Spleen (tissue), 11 donors: Measurements from ENCODE around the gene KCNB1. TPM values are rescaled to one million over a fixed set of nuclear protein-coding genes. Genes with fewer than 3 reads are reported as not detected.

Experiments
- DNase-seq: peaks from one replicate; pipeline ENCODE4 v3.0.0-alpha.2; 2020
- H3K27ac ChIP-seq, 8 donors: fragments of 200-600 bp; sonication (generic) in 7 of 8; 1 replicate in 4 of 8; 2 replicates in 4 of 8; pipeline versions ENCODE4 v1.5.0 to v1.8.0; 2016 to 2021; ENCODE audit warnings: inconsistent platforms in 4 of 8, mild to moderate bottlenecking in 4 of 8, moderate library complexity in 1 of 8
- H3K27me3 ChIP-seq, 7 donors: fragments of 200-600 bp; sonication (generic) in 6 of 7; replicated peaks in 1 of 7; 1 replicate in 4 of 7; 2 replicates in 3 of 7; pipeline versions ENCODE4 v1.5.0 to v1.8.0; 2016 to 2021; ENCODE audit warnings: inconsistent platforms in 3 of 7, mild to moderate bottlenecking in 1 of 7
- H3K36me3 ChIP-seq, 6 donors: fragments of 200-600 bp; sonication (generic) in 5 of 6; 1 replicate in 4 of 6; 2 replicates in 2 of 6; pipeline versions ENCODE4 v1.5.0 to v1.8.0; 2016 to 2021; ENCODE audit warnings: inconsistent platforms in 2 of 6
- H3K4me1 ChIP-seq, 6 donors: fragments of 200-600 bp; sonication (generic) in 5 of 6; 1 replicate in 3 of 6; 2 replicates in 3 of 6; pipeline versions ENCODE4 v1.5.0 to v1.8.0; 2016 to 2021; ENCODE audit warnings: inconsistent platforms in 3 of 6
- H3K4me3 ChIP-seq, 8 donors: fragments of 200-600 bp; sonication (generic) in 7 of 8; 1 replicate in 4 of 8; 2 replicates in 4 of 8; pipeline versions ENCODE4 v1.5.0 to v1.8.0; 2016 to 2021; ENCODE audit warnings: inconsistent platforms in 4 of 8, mild to moderate bottlenecking in 4 of 8, moderate library complexity in 2 of 8
- H3K9me3 ChIP-seq, 8 donors: fragments of 200-600 bp; sonication (generic) in 7 of 8; 1 replicate in 4 of 8; 2 replicates in 4 of 8; pipeline versions ENCODE4 v1.5.0 to v1.8.0; 2016 to 2021; ENCODE audit warnings: inconsistent platforms in 4 of 8
- POLR2A ChIP-seq, 3 donors: fragments of 450-650 bp; IDR thresholded peaks; one replicate each; pipeline ENCODE4 v1.5.1; 2017; ENCODE audit warnings: antibody characterized with exemption in 3 of 3, mild to moderate bottlenecking in 1 of 3
- POLR2AphosphoS5 ChIP-seq, 3 donors: sonication (generic); formaldehyde crosslinking; IDR thresholded peaks; one replicate each; pipeline ENCODE4 v1.5.1; 2017; ENCODE audit warnings: antibody characterized with exemption in 3 of 3
- WGBS, 5 donors: extraction: QIAGEN DNeasy Blood & Tissue Kit in 3 of 5; methylation state at CpG; one replicate each; pipeline versions ENCODE4 v1.1.5 to v1.1.7; 2013 to 2018; 5-methylcytosine and 5-hydroxymethylcytosine counted together
- intact Hi-C: fragments of 100-400 bp; cut with DNase I; formaldehyde crosslinking; loops from one replicate; pipeline ENCODE4 v1.15.0; 2023; ENCODE audit warnings: low total_unique reads
- polyA plus RNA-seq, 3 donors: library from polyadenylated mRNA; stranded (reverse); fragments of 200-250 nt; gene quantifications; one replicate each; pipeline ENCODE4 v1.2.1, GENCODE V29; 2013
- total RNA-seq, 7 donors: library from RNA; depleted of rRNA in 3 of 7; stranded (reverse); fragments of >200 nt in 3 of 7; fragmentation: NEBNext Ultra II Directional in 4 of 7; extraction: Animal tissue kit (Norgen Biotek cat#: 25700) in 4 of 7; gene quantifications; one replicate each; pipeline versions ENCODE4 v1.1.0 to v1.2.1, GENCODE V29; 2016 to 2021
- TF ChIP-seq, protein P1 (sequence below), 11 experiments: fragments of 200-600 bp in 7 of 11; fragments of 450-650 bp in 4 of 11; sonication (generic) in 4 of 11; IDR thresholded peaks in 8 of 11; conservative IDR thresholded peaks in 3 of 11; 1 replicate in 7 of 11; 2 replicates in 4 of 11; pipeline versions ENCODE4 v1.4.0 to v1.8.0; 2016 to 2021; ENCODE audit warnings: antibody characterized with exemption in 11 of 11, inconsistent platforms in 4 of 11, mild to moderate bottlenecking in 1 of 11
- donor health status: healthy with polysubstance abuse.
- donor health status: DM: no; HTN: no; CAD: no; lungs with moderate emphysema.
- donor health status: DM: no; HTN: no; CAD: no.
- donor health status: Bipolar disorder and iron deficiency.
- donor health status: healthy.
- donor health status: DM: no; HTN: no; CAD: no.
- donor health status: DM: yes; HTN: yes; CAD: no.

The KCNB1 gene
- total and polyA plus RNA-seq, 10 donors: 0.02 to 3.2 (median 0.51) TPM

DNA sequence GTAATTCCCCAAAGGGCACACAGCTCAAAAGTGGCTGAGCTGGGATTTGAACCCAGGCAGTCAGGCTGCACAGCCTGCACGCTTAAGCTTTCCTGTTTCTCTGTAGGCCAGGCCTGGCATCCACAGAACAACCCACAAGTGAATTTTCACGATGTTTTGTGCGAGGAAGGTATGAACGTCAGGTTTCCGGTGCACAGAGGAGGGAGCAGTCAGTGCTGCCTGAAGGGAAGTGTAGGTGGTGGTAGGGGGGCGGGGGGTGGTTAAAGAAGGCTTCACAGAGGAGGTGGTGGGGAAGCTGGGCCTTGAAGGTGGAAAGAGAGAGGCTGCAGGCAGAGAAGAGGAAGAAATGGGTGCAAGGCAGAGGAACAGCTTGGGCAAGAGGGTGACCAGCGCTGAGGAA is 14.1 kb downstream of the KCNB1 start:
- H3K36me3 ChIP-seq: no peaks in the 10 kb centered on the region
- TF ChIP-seq POLR2AphosphoS5 (IDR thresholded peaks at IDR 0.05) (no peak), POLR2A (IDR thresholded peaks at IDR 0.05) (no peak)
- DNase-seq: no peak
- H3K4me3 ChIP-seq: no peak overlapping the region
- no peaks in the 10 kb centered on the region for H3K9me3 ChIP-seq
- no peak overlapping the region for H3K27ac ChIP-seq
- intact Hi-C loops: no loop called here
- no peaks in the 10 kb centered on the region for H3K4me1 ChIP-seq
- peaks cover 0 to 41% (median 0%) of the 10 kb centered on the region in 7 donors for H3K27me3 ChIP-seq
- 50 to 66% (median 66%) methylated on average over 7 of the region's 7 CpGs for WGBS, 5 donors

DNA sequence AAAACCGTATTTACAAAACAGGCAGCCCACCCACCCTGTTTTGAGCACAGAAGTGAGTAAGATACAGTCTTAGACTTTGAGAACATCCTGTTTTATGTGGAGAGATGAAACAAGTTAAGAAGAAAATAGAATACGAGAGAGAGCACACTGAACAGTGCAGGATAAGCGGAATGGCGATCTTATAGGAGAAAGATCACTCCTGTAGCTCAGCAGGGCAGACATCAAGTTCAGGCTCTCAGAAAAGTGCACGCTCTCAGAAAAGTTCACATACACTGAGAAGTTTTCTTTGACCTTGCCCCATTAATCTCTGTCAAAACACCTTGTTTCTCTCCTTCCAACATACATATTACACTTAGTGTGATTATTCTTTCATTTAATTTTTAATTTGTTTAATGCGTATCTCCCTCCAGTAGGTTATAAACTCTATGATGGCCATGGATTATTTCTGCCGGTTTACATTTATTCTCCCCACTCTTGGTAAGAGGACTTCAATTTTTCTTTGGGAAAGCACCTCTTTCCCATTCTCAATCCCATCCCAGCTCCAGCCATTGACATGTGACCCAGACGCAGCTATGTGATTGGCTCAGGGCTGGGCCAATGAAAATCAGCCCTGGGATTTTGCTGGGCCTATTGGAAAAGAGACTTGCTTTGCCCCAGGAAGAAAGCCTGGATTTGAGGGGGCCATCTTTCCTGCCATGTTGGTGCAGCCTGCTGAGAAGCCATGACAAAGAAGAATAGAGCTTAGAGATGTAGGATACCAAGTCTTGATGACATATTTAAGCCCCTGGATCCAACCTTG is 16.2 kb downstream of the KCNB1 start:
- WGBS, 5 donors: 88 to 93% (median 92%) methylated on average over 8 of the region's 8 CpGs

DNA sequence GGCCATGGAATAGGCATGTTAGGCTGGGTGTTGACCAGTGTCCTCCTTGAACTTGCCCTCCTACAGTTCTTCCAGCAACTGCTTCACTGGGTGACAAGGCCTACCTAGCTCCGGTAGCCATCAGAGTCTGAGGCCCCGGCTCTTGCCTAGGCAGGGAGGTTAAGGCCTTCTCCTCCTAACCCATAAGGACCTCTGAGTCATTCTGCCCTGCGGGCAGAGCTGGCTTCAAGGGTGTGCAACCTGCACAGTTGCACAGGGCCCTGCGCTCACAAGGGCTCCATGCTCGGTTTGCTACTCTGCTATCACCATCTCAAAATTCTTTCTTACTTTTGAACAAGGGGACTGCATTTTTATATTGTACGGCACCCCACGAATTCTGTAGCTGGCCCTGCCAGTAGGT is 17.9 kb downstream of the KCNB1 start:
- H3K4me3 ChIP-seq: no peak overlapping the region
- no peaks in the 10 kb centered on the region for H3K9me3 ChIP-seq
- H3K4me1 ChIP-seq: no peaks in the 10 kb centered on the region
- H3K36me3 ChIP-seq: no peaks in the 10 kb centered on the region
- DNase-seq: no peak
- intact Hi-C loops: no loop called here
- H3K27me3 ChIP-seq: peaks cover 0 to 26% (median 0%) of the 10 kb centered on the region in 7 donors
- TF ChIP-seq POLR2A (IDR thresholded peaks at IDR 0.05) (no peak), POLR2AphosphoS5 (IDR thresholded peaks at IDR 0.05) (no peak)
- TF ChIP-seq, protein P1, sequence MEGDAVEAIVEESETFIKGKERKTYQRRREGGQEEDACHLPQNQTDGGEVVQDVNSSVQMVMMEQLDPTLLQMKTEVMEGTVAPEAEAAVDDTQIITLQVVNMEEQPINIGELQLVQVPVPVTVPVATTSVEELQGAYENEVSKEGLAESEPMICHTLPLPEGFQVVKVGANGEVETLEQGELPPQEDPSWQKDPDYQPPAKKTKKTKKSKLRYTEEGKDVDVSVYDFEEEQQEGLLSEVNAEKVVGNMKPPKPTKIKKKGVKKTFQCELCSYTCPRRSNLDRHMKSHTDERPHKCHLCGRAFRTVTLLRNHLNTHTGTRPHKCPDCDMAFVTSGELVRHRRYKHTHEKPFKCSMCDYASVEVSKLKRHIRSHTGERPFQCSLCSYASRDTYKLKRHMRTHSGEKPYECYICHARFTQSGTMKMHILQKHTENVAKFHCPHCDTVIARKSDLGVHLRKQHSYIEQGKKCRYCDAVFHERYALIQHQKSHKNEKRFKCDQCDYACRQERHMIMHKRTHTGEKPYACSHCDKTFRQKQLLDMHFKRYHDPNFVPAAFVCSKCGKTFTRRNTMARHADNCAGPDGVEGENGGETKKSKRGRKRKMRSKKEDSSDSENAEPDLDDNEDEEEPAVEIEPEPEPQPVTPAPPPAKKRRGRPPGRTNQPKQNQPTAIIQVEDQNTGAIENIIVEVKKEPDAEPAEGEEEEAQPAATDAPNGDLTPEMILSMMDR (IDR thresholded peaks at IDR 0.05 in 8 of 11, conservative IDR thresholded peaks at IDR 0.05 in 3 of 11): no peak
- no peak overlapping the region for H3K27ac ChIP-seq
- WGBS, 5 donors: 90 to 93% (median 92%) methylated on average over 7 of the region's 7 CpGs

More for the DNA sequence above, 16.2 kb downstream of the KCNB1 start:
- Histone ChIP-seq H3K9me3 (no peaks in the 10 kb centered on the region), H3K4me3 (no peak overlapping the region), H3K27me3 (peaks cover 0 to 37% (median 0%) of the 10 kb centered on the region in 7 donors), H3K4me1 (no peaks in the 10 kb centered on the region), H3K27ac (no peak overlapping the region), H3K36me3 (no peaks in the 10 kb centered on the region)
- intact Hi-C loops: no loop called here
- no peak for DNase-seq
- TF ChIP-seq POLR2A (IDR thresholded peaks at IDR 0.05) (no peak), POLR2AphosphoS5 (IDR thresholded peaks at IDR 0.05) (no peak)
- TF ChIP-seq, protein P1 (IDR thresholded peaks at IDR 0.05 in 8 of 11, conservative IDR thresholded peaks at IDR 0.05 in 3 of 11): no peak

DNA sequence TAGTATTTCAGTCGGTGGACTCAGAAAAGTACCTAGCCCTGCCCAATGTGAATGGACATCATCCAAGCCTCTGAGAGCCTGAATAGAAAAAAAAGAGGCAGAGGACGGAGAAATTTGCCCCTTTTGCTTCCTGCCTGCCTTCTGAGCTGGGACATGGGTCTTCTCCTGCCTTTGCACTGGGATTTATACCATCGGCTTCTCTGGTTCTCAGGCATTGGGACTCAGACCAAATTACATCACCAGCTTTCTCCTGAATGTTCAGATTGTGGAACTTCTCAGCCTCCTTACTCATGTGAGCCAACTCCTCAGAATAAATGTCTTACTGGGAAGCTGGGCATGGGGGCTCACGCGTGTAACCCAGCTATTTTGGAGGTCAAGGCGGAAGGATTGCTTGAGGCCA is 19.8 kb downstream of the KCNB1 start:
- Histone ChIP-seq H3K9me3 (no peaks in the 10 kb centered on the region), H3K4me3 (no peak overlapping the region), H3K36me3 (no peaks in the 10 kb centered on the region), H3K27me3 (peaks cover 0 to 16% (median 0%) of the 10 kb centered on the region in 7 donors), H3K27ac (no peak overlapping the region), H3K4me1 (no peaks in the 10 kb centered on the region)
- 79 to 89% (median 83%) methylated on average over 6 of the region's 6 CpGs for whole genome bisulfite sequencing, 5 donors
- TF ChIP-seq, protein P1 (IDR thresholded peaks at IDR 0.05 in 8 of 11, conservative IDR thresholded peaks at IDR 0.05 in 3 of 11): no peak
- TF ChIP-seq POLR2A (IDR thresholded peaks at IDR 0.05) (no peak), POLR2AphosphoS5 (IDR thresholded peaks at IDR 0.05) (no peak)
- intact Hi-C loops: no loop called here
- no peak for DNase-seq
